Nephron progenitor cell (in vitro differentiated cells): ENCODE data around the gene MAPRE2.

Source experiments
- DNase-seq: peaks from one replicate; pipeline ENCODE4 v3.0.0; 2021
- H3K27ac Mint-ChIP-seq: 2 replicates; pipeline ENCODE4 v1.8.0; 2021; ENCODE audit warnings: mild to moderate bottlenecking, moderate library complexity, mixed read lengths
- H3K27me3 Mint-ChIP-seq: 2 replicates; pipeline ENCODE4 v1.8.0; 2021; ENCODE audit warnings: mild to moderate bottlenecking, low read depth, mixed read lengths; ENCODE audit not compliant: poor library complexity
- H3K36me3 Mint-ChIP-seq: 2 replicates; pipeline ENCODE4 v1.8.0; 2021; ENCODE audit warnings: low read depth, mixed read lengths
- H3K4me1 Mint-ChIP-seq: 2 replicates; pipeline ENCODE4 v1.8.0; 2021; ENCODE audit warnings: mixed read lengths
- H3K4me3 Mint-ChIP-seq: 2 replicates; pipeline ENCODE4 v1.8.0; 2021; ENCODE audit warnings: mild to moderate bottlenecking, moderate library complexity, mixed read lengths
- H3K9me3 Mint-ChIP-seq: 2 replicates; pipeline ENCODE4 v1.8.0; 2021; ENCODE audit warnings: mild to moderate bottlenecking, moderate library complexity, mixed read lengths
- TF ChIP-seq, protein P1 (sequence below): fragments of 200-600 bp; sonication (generic); IDR thresholded peaks from 2 replicates; pipeline ENCODE4 v1.5.0; 2021; ENCODE audit warnings: antibody characterized with exemption

MAPRE2 gene

GRCh38 chr18:35072616-35073015 lies 31.4 kb downstream of the MAPRE2 start:
- Mint-ChIP-seq H3K36me3 (peaks cover 24% of the 10 kb centered on the region), H3K4me3 (no peak overlapping the region), H3K27ac (no peak overlapping the region), H3K4me1 (no peaks in the 10 kb centered on the region), H3K9me3 (no peaks in the 10 kb centered on the region), H3K27me3 (no peaks in the 10 kb centered on the region)
- TF ChIP-seq, protein P1, sequence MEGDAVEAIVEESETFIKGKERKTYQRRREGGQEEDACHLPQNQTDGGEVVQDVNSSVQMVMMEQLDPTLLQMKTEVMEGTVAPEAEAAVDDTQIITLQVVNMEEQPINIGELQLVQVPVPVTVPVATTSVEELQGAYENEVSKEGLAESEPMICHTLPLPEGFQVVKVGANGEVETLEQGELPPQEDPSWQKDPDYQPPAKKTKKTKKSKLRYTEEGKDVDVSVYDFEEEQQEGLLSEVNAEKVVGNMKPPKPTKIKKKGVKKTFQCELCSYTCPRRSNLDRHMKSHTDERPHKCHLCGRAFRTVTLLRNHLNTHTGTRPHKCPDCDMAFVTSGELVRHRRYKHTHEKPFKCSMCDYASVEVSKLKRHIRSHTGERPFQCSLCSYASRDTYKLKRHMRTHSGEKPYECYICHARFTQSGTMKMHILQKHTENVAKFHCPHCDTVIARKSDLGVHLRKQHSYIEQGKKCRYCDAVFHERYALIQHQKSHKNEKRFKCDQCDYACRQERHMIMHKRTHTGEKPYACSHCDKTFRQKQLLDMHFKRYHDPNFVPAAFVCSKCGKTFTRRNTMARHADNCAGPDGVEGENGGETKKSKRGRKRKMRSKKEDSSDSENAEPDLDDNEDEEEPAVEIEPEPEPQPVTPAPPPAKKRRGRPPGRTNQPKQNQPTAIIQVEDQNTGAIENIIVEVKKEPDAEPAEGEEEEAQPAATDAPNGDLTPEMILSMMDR = no peak
- no peak for DNase-seq

DNA sequence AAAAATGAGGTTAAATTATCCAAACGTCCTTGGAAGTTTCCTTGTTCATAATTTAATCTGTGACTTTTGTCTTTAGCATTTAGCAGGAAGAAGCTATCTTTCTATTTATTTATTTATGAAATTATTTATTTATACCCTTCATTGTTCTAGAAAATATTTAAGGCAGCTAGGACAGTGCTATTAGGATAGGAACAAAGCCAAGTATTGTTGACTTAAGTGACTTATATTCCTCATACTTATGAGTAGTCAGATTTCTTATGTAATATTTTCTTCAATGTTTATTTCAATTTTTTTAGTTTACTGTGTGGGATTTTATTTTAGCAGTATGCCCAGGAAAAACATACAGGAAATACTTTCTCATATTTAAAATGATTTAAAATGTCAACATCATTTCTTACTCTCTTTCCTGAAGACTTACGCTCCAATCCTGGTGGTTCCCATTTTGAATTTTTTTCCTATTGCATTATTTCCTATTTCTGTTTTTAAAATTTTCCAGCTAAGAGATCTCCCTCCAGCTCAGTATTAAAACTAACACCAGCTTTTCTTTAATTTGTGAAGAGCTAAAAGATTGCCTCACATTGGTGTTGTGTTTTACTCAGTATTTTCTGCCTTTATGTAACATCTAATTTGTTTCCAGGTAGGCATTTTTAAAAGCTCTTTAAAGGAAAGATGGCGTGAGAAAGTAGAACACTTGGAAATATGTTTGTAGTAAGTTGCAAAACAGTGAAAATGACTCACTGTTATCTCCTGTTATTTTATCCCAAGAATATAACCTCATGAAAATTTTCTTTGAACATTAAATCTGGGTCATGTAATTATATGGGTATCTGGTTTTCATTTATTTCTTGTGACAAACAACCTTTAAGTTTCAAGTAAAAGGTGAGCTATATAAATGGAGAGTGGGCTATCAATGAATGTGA lies 32.2 kb downstream of the MAPRE2 start:
- TF ChIP-seq, protein P1 = no peak
- H3K9me3 Mint-ChIP-seq = no peaks in the 10 kb centered on the region
- no peak overlapping the region for H3K4me3 Mint-ChIP-seq
- no peak overlapping the region for H3K27ac Mint-ChIP-seq
- no peaks in the 10 kb centered on the region for H3K27me3 Mint-ChIP-seq
- peaks cover 26% of the 10 kb centered on the region for H3K36me3 Mint-ChIP-seq
- H3K4me1 Mint-ChIP-seq = no peaks in the 10 kb centered on the region
- DNase-seq = no peak

GRCh38 chr18:35074581-35074980 lies 33.4 kb downstream of the MAPRE2 start:
- no peak for DNase-seq
- Mint-ChIP-seq H3K4me1 (no peaks in the 10 kb centered on the region), H3K9me3 (no peaks in the 10 kb centered on the region), H3K4me3 (no peak overlapping the region), H3K27me3 (no peaks in the 10 kb centered on the region), H3K27ac (no peak overlapping the region), H3K36me3 (peaks cover 36% of the 10 kb centered on the region)
- TF ChIP-seq, protein P1 = no peak

GRCh38 chr18:35075132-35075531 lies 33.9 kb downstream of the MAPRE2 start:
- Mint-ChIP-seq H3K9me3 (no peaks in the 10 kb centered on the region), H3K4me1 (no peaks in the 10 kb centered on the region), H3K27me3 (no peaks in the 10 kb centered on the region), H3K27ac (no peak overlapping the region), H3K4me3 (no peak overlapping the region), H3K36me3 (peaks cover 37% of the 10 kb centered on the region)
- no peak for DNase-seq
- TF ChIP-seq, protein P1 = no peak

DNA sequence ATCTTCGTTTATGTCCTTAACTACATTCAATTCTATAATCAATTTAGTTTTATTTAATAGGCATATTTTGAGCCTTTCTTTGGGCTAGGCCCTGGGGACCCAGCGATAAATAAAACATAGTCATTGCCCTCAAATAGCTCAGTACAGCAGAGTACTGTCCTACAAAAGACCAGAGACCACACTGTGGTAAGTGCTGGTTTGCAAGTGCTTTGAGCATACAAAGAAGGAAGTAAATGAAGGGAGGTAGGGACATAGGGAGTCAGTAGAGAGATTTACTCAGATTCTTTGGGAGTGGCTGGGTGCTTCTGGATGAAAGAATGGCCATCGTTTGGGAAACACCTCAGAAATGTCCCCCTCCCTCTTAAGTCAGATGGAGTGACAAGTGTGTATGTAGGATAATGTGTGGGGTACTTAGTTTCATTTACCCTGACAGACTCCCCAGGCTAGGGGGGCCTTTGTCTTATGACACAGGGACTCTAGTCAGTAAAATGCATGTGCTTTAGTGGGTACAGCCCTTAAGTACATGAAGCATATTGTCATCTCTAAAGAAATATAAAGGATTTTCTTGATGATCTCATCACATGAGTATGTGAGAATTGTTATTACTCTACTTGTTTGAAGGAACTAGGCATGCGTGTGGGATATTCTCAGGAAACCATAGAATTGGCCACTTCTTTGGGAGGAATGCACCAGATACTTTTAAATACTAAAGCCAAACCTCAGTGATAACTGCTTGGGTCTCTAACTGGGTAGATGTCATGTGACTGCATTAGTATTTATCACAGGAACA lies 35.1 kb downstream of the MAPRE2 start:
- peaks cover 38% of the 10 kb centered on the region for H3K36me3 Mint-ChIP-seq
- H3K4me1 Mint-ChIP-seq = no peaks in the 10 kb centered on the region
- no peak overlapping the region for H3K4me3 Mint-ChIP-seq
- no peak for DNase-seq
- TF ChIP-seq, protein P1 = no peak
- H3K27ac Mint-ChIP-seq = no peak overlapping the region
- no peaks in the 10 kb centered on the region for H3K9me3 Mint-ChIP-seq
- H3K27me3 Mint-ChIP-seq = peaks cover 2% of the 10 kb centered on the region
